ENCODE data around the gene ARFRP1. TPM values are rescaled to one million over a fixed set of nuclear protein-coding genes. Genes with fewer than 3 reads are reported as not detected.

Gene ARFRP1
- total and polyA plus RNA-seq, 12 donors = 34.9 to 59.1 (median 40.0) TPM

DNA sequence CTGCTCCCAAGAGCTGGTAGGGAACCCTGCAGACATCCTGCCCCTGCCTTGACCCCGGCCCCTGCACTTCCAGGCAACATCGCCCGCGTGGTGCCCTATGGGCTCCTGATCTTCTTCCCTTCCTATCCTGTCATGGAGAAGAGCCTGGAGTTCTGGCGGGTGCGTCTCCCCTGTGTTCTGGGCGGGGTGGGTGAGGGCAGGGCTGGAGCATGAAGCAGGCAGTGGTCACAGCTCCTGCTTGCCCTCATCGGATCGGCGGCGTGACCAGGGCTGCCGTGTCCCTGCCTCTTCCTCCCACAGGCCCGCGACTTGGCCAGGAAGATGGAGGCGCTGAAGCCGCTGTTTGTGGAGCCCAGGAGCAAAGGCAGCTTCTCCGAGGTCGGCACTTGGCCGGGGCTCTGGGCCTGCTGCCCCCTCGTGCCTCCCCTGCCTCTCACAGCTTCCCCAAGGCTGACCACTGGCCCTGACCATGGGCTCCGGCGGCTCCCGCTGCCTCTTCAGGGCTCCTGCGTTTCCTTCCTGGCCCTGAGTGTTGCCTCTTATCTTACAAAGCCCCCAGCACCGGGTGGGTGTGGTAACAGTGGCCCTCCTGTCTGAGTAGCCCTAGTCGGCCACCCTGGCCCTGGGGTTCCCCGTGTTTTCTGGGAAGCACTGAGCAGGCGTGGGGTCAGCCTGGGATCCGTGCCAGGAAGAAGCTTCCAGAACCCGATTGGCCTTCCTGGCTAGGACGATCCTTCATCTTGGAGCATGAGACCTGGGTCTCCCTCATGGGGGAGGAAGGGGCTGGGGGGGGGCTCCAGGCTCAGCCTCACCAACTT is 19.3 kb downstream of the ARFRP1 start:
- H3K4me1 ChIP-seq = peaks cover 24 to 62% (median 38%) of the 10 kb centered on the region in 9 donors
- intact Hi-C loops (cut with DNase I) = loop anchor here in 1 of 10 donors (5.0 kb wide), 1 partner anchor 364 kb away; no protein-coding TSS in a partner anchor
- peak in 1 of 2 donors; percentile 33 for DNase-seq

DNA sequence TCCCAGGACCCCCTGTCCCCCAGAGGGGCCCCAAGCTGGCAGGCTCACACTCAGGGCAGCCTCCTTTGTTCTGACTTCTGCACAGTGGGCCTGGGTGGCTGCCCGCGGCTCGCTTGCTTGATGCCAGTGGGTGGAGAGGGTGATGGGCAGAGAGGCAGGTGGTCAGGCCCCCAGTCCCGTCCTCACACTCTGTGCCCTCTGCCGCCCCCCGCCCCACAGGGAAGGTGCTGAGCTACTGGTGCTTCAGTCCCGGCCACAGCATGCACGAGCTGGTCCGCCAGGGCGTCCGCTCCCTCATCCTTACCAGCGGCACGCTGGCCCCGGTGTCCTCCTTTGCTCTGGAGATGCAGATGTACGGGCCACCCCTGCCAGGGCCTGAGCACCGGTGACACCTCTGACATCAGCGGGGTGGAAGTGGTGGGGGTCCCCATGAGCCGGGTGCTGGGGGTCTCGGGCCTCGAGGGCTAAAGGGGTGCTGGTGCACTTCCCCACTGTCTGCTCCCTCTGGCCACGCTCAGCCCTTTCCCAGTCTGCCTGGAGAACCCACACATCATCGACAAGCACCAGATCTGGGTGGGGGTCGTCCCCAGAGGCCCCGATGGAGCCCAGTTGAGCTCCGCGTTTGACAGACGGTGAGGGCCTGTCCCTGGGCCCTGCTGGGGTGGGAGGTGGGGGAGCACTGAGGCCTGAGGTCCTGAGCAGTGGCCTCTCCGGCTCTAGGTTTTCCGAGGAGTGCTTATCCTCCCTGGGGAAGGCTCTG is 20.2 kb downstream of the ARFRP1 start:
- 85 to 88% methylated on average over 28 to 29 of the region's 29 CpGs for WGBS, 2 donors
- Histone ChIP-seq H3K4me3 (peak overlapping the region in 4 of 10 donors; percentile 8 to 25 (median 20)), H3K36me3 (peaks cover 0 to 9% (median 0%) of the 10 kb centered on the region in 9 donors), H3K27me3 (no peaks in the 10 kb centered on the region), H3K27ac (peak overlapping the region; percentile 79 to 96 (median 93)), H3K9me3 (no peaks in the 10 kb centered on the region), H3K4me1 (peaks cover 24 to 70% (median 47%) of the 10 kb centered on the region in 9 donors)
- ATAC-seq = no peak
- DNase-seq = no peak
- intact Hi-C loops (cut with DNase I) = loop anchor here in 1 of 10 donors (5.0 kb wide), 1 partner anchor 365 kb away; no protein-coding TSS in a partner anchor
- TF ChIP-seq, protein P1, sequence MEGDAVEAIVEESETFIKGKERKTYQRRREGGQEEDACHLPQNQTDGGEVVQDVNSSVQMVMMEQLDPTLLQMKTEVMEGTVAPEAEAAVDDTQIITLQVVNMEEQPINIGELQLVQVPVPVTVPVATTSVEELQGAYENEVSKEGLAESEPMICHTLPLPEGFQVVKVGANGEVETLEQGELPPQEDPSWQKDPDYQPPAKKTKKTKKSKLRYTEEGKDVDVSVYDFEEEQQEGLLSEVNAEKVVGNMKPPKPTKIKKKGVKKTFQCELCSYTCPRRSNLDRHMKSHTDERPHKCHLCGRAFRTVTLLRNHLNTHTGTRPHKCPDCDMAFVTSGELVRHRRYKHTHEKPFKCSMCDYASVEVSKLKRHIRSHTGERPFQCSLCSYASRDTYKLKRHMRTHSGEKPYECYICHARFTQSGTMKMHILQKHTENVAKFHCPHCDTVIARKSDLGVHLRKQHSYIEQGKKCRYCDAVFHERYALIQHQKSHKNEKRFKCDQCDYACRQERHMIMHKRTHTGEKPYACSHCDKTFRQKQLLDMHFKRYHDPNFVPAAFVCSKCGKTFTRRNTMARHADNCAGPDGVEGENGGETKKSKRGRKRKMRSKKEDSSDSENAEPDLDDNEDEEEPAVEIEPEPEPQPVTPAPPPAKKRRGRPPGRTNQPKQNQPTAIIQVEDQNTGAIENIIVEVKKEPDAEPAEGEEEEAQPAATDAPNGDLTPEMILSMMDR (IDR thresholded peaks at IDR 0.05) = no peak

More for the DNA sequence above, 19.3 kb downstream of the ARFRP1 start:
- Histone ChIP-seq H3K36me3 (peaks cover 0 to 9% (median 0%) of the 10 kb centered on the region in 9 donors), H3K9me3 (no peaks in the 10 kb centered on the region), H3K27me3 (no peaks in the 10 kb centered on the region), H3K27ac (peak overlapping the region; percentile 22 to 96 (median 93)), H3K4me3 (no peak overlapping the region)
- 64 to 70% methylated on average over 31 of the region's 31 CpGs for WGBS, 2 donors
- TF ChIP-seq, protein P1 (IDR thresholded peaks at IDR 0.05) = no peak
- no peak for ATAC-seq

DNA sequence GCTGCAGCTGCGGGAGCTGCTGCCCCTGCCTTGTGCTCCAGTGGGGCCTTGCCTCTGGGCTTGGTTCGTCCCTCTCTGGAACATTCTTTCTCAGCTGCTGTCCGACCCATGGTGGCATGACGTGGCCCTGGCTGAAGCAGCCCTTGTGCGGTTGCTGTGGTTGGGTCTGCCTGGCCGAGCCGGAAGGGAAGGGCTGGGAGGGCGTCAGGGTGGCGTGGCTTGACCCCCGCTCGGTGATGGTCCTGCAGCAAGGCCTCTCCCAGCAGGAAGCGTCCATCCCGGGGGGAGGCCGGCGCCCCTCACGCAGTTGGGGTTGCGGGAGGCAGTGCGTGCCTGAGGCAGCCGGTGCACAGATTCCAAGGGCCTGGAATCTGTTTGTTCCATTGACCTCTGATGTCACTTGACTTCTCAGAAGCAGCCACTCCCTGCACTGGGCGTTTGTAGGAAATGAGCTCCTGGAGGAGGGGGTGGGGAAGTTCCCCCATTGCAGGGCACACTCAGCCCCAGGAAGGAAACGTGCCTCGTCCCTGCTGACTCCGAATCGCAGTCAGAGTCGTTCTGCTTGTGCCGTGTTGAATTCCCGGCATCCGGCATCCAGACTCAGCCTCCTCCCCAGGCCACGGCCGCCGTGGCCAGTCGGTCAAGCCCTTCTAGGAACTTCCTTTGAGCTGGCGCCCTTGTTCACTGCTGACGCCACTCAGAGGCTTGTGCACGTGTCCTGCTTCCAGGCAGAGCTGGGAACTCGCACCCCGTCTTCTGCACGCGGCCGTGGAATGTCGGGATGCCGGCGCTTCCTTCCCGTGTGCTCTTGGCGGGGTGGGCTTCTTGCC is 21.1 kb downstream of the ARFRP1 start:
- intact Hi-C loops (cut with DNase I) = loop anchor here in 1 of 10 donors (5.0 kb wide), 1 partner anchor 366 kb away; no protein-coding TSS in a partner anchor
- peak; percentile 77 to 89 for DNase-seq
- peaks cover 0 to 5% (median 0%) of the 10 kb centered on the region in 9 donors for H3K36me3 ChIP-seq
- peaks cover 30 to 68% (median 56%) of the 10 kb centered on the region in 9 donors for H3K4me1 ChIP-seq
- ATAC-seq = peak; percentile 69 to 83 (median 76)
- H3K27ac ChIP-seq = peak overlapping the region; percentile 79 to 96 (median 93)
- H3K4me3 ChIP-seq = peak overlapping the region in 5 of 10 donors; percentile 8 to 25 (median 19)
- H3K9me3 ChIP-seq = no peaks in the 10 kb centered on the region
- WGBS, 2 donors = 33 to 38% methylated on average over 45 of the region's 45 CpGs
- TF ChIP-seq, protein P1 (IDR thresholded peaks at IDR 0.05) = no peak
- no peaks in the 10 kb centered on the region for H3K27me3 ChIP-seq

Data from heart right ventricle (tissue), 16 donors.